Epithelial cell of proximal tubule (primary cell): ENCODE results near the gene TRUB2. TPM values are rescaled to one million over a fixed set of nuclear protein-coding genes. Genes with fewer than 3 reads are reported as not detected.
"Not testable (repeated sequence)": the region's sequence is repeated elsewhere in the genome, so short reads cannot be mapped to it uniquely, and the experiment has no call there.

Experiments used
- DNase-seq: peaks from one replicate; pipeline ENCODE4 v3.0.0-alpha.2; 2011; ENCODE audit warnings: low read depth
- H3K4me3 ChIP-seq: 2 replicates; pipeline ENCODE4 v1.5.1; 2011; ENCODE audit warnings: low read depth, mild to moderate bottlenecking, low read length
- CTCF ChIP-seq: conservative IDR thresholded peaks from 2 replicates; pipeline ENCODE4 v1.5.1; 2012; ENCODE audit warnings: low read depth, mild to moderate bottlenecking, low read length
- total RNA-seq: library from RNA; depleted of rRNA; stranded (reverse); fragments of >200 nt; gene quantifications from 2 replicates; pipeline ENCODE4 v1.2.3, GENCODE V29; 2015

The TRUB2 gene
- total RNA-seq, 1 donor from 2014 or later = 14.1 TPM

DNA sequence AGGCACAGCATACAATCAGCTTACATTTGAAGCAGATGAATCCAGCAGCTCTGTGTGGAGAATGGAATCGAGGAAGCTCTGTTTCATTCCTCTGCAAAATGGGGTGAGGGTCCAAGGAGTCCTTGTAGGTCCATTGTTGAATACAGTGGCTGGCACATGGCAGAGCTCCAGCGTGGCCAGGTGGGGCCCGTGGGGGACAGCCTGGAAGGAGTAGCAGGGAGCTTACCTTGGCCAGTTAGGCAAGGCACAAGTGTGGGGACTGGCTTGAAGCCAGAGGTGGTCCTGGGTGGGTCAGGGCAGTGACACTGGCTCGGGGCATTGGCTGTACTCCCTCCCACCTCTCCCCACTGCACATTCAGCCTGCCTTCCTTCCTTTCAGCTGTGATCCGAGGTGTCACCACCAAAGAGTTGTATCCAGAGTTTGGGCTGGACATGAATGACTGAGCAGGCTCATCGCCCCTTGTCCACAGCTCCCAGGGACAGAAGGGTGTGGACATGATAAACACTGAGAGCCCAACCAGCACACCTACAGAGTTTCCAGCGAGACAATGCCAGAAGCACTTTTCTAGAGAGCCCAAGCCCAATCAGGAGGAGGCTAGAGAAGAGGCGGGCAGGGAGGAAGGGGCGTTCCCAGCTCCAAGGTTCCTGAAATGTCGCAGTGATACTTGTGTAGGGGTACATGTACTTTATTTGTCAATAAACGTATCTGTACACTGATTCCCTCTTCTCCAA is 33.8 kb downstream of the TRUB2 start:
- no peak for DNase-seq
- no peak for TF ChIP-seq CTCF
- no peak overlapping the region for H3K4me3 ChIP-seq

- no peak overlapping the region for H3K4me3 ChIP-seq
- no peak for DNase-seq
- no peak for TF ChIP-seq CTCF
Observed at GRCh38 chr9:128286440-128286839, 35.8 kb downstream of the TRUB2 start.

DNA sequence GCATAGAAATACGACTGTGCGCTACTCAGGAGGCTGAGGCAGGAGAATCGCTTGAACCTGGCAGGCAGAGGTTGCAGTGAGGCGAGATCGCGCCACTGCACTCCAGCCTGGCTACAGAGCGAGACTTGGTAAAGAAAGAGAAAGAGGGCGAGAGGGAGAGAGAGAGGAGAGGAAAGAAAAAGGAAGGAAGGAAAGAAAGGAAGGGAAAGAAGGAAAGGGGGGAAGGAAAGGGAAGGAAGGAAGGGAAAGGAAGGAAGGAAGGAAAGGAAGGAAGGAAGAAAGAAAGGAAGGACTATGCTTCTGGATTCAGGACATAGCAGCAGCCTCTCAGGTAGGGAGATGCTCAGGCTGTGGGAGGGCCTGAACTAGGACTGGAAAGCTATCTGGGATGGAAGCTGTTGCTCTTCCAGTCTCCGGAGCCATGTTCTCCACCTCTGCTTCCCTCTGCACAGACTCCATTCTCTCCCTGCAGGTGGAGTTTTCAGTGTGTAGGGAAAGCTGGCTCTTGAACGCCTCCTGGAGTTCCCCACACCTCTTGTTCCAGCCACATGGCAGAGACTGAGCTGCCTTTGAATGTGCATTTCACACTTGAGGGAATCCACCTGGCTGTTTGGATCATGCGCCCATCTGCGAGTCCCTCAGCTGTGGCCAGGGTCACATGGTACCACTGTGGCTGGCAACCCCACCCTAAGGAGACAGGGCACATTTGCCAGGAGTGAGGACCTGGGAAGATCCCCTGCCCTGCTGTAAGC is 37.0 kb downstream of the TRUB2 start:
- no peak overlapping the region for H3K4me3 ChIP-seq
- no peak for TF ChIP-seq CTCF
- DNase-seq = no peak

- no peak for TF ChIP-seq CTCF
- no peak overlapping the region for H3K4me3 ChIP-seq
- no peak for DNase-seq
Observed at GRCh38 chr9:128282500-128282899, 39.7 kb downstream of the TRUB2 start.

DNA sequence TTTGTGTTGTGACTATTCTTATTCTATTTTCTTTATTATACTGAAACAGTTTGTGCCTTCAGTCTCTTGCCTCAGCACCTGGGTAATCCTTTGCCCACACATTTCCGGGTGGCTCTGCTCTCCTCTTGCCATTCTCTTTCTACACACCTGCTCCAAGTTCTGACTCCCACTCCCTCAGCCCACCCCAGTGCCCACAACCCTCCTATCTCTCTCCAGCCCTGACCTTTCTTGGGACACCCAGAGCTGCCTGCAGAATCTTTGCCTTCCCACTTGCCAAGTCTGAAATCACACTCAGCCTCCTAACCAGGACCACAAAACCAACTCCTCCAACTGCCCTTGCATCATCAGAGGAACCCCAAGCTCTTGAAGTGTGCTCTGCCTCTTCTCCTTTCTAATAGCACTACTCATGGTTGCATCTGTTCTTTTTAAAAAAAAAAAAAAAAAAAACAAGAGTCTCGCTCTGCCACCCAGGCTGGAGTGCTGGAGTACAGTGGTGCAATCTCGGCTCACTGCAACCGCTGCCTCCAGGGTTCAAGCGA is 42.1 kb downstream of the TRUB2 start:
- no peak for DNase-seq
- no peak overlapping the region for H3K4me3 ChIP-seq
- TF ChIP-seq CTCF = no peak

DNA sequence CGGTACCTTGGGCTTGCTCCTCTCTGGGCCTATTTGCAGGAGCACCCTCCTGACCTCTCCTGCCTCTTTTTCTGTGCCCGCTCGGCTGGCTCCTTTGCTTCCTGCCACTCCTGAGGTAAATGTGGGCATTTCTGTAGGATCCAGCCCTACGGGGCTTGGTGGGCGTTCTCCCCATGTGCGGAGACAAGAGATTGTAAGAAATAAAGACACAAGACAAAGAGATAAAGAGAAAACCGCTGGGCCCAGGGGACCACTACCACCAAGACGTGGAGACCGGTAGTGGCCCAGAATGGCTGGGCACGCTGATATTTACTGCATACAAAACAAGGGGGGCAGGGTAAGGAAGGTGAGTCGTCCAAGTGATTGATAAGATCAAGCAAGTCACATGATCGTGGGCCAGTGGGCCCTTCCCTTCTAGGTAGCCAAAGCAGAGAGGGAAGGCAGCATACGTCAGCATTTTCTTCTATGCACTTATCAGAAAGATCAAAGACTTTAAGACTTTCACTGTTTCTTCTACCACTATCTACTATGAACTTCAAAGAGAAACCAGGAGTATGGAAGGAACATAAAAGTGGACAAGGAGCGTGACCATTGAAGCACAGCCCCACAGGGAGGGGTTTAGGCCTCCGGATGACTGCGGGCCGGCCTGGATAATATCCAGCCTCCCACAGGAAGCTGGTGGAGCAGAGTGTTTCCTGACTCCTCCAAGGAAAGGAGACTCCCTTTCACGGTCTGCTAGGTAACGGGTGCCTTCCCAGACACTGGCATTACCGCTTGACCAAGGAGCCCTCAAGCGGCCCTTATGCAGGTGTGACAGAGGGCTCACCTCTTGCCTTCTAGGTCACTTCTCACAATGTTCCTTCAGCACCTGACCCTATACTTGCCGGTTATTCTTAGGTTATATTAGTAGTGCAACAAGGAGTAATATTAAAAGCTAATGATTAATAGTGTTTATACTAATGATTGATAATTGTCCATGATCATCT is 42.9 kb downstream of the TRUB2 start:
- DNase-seq, H3K4me3 ChIP-seq: not testable (repeated sequence)
